ENCODE data around the gene KLRC3. TPM values are rescaled to one million over a fixed set of nuclear protein-coding genes. Genes with fewer than 3 reads are reported as not detected.

KLRC3 gene
- total and polyA plus RNA-seq, 2 of the 13 experiments (the other 11 are each of a cell fraction or from before 2014, with no cell fraction given): not detected

DNA sequence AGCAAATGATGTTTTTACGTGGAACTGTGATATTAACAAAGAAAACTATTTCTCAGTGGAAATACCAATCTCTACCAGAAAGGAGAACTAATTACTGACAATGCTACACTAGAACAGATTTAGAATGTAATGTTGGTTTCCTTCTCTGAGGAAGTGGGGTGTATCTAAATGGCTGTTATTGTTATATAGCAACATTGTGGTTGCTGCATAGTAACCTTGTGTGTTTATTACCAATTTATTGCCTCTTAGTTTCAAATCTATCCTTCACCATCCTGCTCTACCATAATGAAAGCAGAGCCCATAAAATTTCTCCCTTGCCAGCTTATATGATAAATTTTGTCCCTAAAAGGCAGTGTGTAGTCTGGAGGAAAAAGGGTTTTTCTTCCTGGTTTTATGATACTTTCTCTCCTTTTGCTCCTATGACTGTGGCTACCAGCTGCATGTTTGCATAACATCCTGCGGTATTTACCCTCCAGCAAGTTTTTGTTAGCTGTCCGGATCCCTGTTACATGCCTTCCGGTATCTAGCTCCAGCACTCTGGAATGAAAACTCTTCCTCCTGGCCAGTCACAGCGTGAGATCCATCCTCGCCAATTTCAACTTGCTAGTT, 24.9 kb downstream of the KLRC3 start:
- in situ Hi-C loops (cut with HindIII; ENCODE audit: extremely low pct_ligation_motif_present, low pct_unique_long_range_greater_than_20kb) (no loop called here), intact Hi-C loops (cut with micrococcal nuclease; ENCODE audit: unreplicated experiment) (no loop called here)
- ATAC-seq (peak; percentile 99), DNase-seq (ENCODE audit: low spot score) (peak; percentile 85), FAIRE-seq (peak; percentile 76)
- WGBS (ENCODE audit: low lambda C conversion rate): 2% methylated on average over 6 of the region's 6 CpGs
- no peaks in the 10 kb centered on the region for H3K27me3 ChIP-seq (ENCODE audit: control insufficient read depth in 1 of 2, insufficient read depth in 2 of 2, low read length in 2 of 2)
- no peak overlapping the region for H3K27ac ChIP-seq (ENCODE audit: extremely low read length, insufficient read depth, low read length)
- no peak overlapping the region for H3K4me3 ChIP-seq (replicated peaks in 1 of 3; ENCODE audit: insufficient read depth in 1 of 3, low read depth in 2 of 3, low read length in 3 of 3)
- H3K9me3 ChIP-seq (ENCODE audit: low read length): no peaks in the 10 kb centered on the region
- no peaks in the 10 kb centered on the region for H4K20me1 ChIP-seq (ENCODE audit: insufficient read depth, low read length)
- CTCF ChIA-PET (ENCODE audit: low intra/inter-chr PET ratio, low total read pairs): no interaction called here
- POLR2A ChIA-PET: interaction anchor here (1.0 kb wide), 2 partner anchors 16 to 31 kb away, joined by 3 to 4 read pairs; no protein-coding TSS in a partner anchor
- H3K9ac ChIP-seq (ENCODE audit: insufficient read depth, low read depth, low read length): no peak overlapping the region
- peak overlapping the region; percentile 51; the same call in 1 of the 2 replicates for H3K4me2 ChIP-seq (ENCODE audit: low read depth, low read length)
- peaks cover 19% of the 10 kb centered on the region for H3K4me1 ChIP-seq (ENCODE audit: insufficient read depth, low read length)
- no peak overlapping the region for H2AFZ ChIP-seq (ENCODE audit: low read length)
- H3K79me2 ChIP-seq (ENCODE audit: insufficient read depth, low read length): no peaks in the 10 kb centered on the region
- no TSS peak for BruUV-seq (replicated peaks)
- H3K36me3 ChIP-seq (replicated peaks in 1 of 2; ENCODE audit: control insufficient read depth in 1 of 2, insufficient read depth in 2 of 2, low read length in 2 of 2): no peaks in the 10 kb centered on the region
- TF ChIP-seq SMARCE1 (IDR thresholded peaks at IDR 0.05; ENCODE audit: borderline replicate concordance) (no peak), MIER2 (CRISPR knock-in tag; IDR thresholded peaks at IDR 0.05) (no peak), ZNF644 (CRISPR knock-in tag; IDR thresholded peaks at IDR 0.05; ENCODE audit: low read depth) (peak; percentile 51; the same call in 1 of the 2 replicates), ZNF761 (CRISPR knock-in tag; conservative IDR thresholded peaks at IDR 0.05) (no peak), RCOR2 (CRISPR knock-in tag; IDR thresholded peaks at IDR 0.05) (0 out of 2 replicates have a peak, but pooled peaks have one; percentile 34), ZNF746 (CRISPR knock-in tag; IDR thresholded peaks at IDR 0.05) (no peak), ZNF720 (CRISPR knock-in tag; IDR thresholded peaks at IDR 0.05) (no peak), BATF2 (CRISPR knock-in tag; IDR thresholded peaks at IDR 0.05) (no peak), NCOA5 (CRISPR knock-in tag; IDR thresholded peaks at IDR 0.05) (no peak), BRF2 (CRISPR knock-in tag; IDR thresholded peaks at IDR 0.05) (no peak), PRDM10 (CRISPR knock-in tag; IDR thresholded peaks at IDR 0.05; ENCODE audit: low read depth) (0 out of 2 replicates have a peak, but pooled peaks have one; percentile 25), DPF2 (CRISPR knock-in tag; IDR thresholded peaks at IDR 0.05; ENCODE audit: borderline replicate concordance, low read depth) (no peak), NFYB (CRISPR knock-in tag; IDR thresholded peaks at IDR 0.05) (no peak), KLF9 (CRISPR knock-in tag; IDR thresholded peaks at IDR 0.05; ENCODE audit: low read depth) (no peak), STAT5B (CRISPR knock-in tag; IDR thresholded peaks at IDR 0.05) (no peak), BRCA1 (CRISPR knock-in tag; IDR thresholded peaks at IDR 0.05) (no peak), ZNF20 (CRISPR knock-in tag; IDR thresholded peaks at IDR 0.05) (no peak)
- TF ChIP-seq, protein P1, sequence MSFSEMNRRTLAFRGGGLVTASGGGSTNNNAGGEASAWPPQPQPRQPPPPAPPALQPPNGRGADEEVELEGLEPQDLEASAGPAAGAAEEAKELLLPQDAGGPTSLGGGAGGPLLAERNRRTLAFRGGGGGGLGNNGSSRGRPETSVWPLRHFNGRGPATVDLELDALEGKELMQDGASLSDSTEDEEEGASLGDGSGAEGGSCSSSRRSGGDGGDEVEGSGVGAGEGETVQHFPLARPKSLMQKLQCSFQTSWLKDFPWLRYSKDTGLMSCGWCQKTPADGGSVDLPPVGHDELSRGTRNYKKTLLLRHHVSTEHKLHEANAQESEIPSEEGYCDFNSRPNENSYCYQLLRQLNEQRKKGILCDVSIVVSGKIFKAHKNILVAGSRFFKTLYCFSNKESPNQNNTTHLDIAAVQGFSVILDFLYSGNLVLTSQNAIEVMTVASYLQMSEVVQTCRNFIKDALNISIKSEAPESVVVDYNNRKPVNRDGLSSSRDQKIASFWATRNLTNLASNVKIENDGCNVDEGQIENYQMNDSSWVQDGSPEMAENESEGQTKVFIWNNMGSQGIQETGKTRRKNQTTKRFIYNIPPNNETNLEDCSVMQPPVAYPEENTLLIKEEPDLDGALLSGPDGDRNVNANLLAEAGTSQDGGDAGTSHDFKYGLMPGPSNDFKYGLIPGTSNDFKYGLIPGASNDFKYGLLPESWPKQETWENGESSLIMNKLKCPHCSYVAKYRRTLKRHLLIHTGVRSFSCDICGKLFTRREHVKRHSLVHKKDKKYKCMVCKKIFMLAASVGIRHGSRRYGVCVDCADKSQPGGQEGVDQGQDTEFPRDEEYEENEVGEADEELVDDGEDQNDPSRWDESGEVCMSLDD (CRISPR knock-in tag; IDR thresholded peaks at IDR 0.05; ENCODE audit: borderline replicate concordance): no peak

Data from HepG2 (cell line).